HepG2 (cell line): ENCODE data around the gene ZFPM1. TPM values are rescaled to one million over a fixed set of nuclear protein-coding genes. Genes with fewer than 3 reads are reported as not detected.

Experiments used
- CCDC6 ChIP-seq: sonication (generic); formaldehyde crosslinking; IDR thresholded peaks from 2 replicates; pipeline ENCODE4 v1.8.1; 2022; ENCODE audit warnings: mild to moderate bottlenecking, missing genetic modification reagents, moderate library complexity
- ETV6 ChIP-seq: sonication (generic); formaldehyde crosslinking; conservative IDR thresholded peaks from 2 replicates; pipeline ENCODE4 v1.4.0; 2020; ENCODE audit warnings: missing genetic modification reagents
- FOSL2 ChIP-seq: sonication (generic); formaldehyde crosslinking; IDR thresholded peaks from 2 replicates; pipeline ENCODE4 v1.4.0; 2020; ENCODE audit warnings: missing genetic modification reagents
- GFI1 ChIP-seq: sonication (generic); formaldehyde crosslinking; IDR thresholded peaks from 2 replicates; pipeline ENCODE4 v1.5.0; 2020; ENCODE audit warnings: missing genetic modification reagents, mild to moderate bottlenecking, borderline replicate concordance
- LCORL ChIP-seq, 2 experiments: fragments of 450-650 bp in 1 of 2; sonication (generic) in 1 of 2; formaldehyde crosslinking in 1 of 2; IDR thresholded peaks; 2 replicates each; pipeline versions ENCODE4 v1.5.0 to v1.6.1; 2017 to 2020; ENCODE audit warnings: antibody characterized with exemption in 1 of 2, missing genetic modification reagents in 1 of 2
- MAFF ChIP-seq: IDR thresholded peaks from 2 replicates; pipeline ENCODE4 v1.6.1; 2011; ENCODE audit warnings: low read depth, low read length, improper control_type of control experiment
- MTA1 ChIP-seq: sonication (generic); formaldehyde crosslinking; IDR thresholded peaks from 2 replicates; pipeline ENCODE4 v1.4.0; 2020; ENCODE audit warnings: missing genetic modification reagents, mild to moderate bottlenecking, borderline replicate concordance
- NFKBIZ ChIP-seq: IDR thresholded peaks from 2 replicates; pipeline ENCODE4 v1.6.1; 2018; ENCODE audit warnings: missing genetic modification reagents, missing compliant biosample characterization
- NFYC ChIP-seq: IDR thresholded peaks from 2 replicates; pipeline ENCODE4 v1.6.1; 2016; ENCODE audit warnings: missing genetic modification reagents, missing compliant biosample characterization
- SMARCC2 ChIP-seq: fragments of 450-650 bp; IDR thresholded peaks from 2 replicates; pipeline ENCODE4 v1.6.1; 2017; ENCODE audit warnings: antibody characterized with exemption, mild to moderate bottlenecking
- ZMYM3 ChIP-seq: sonication (generic); formaldehyde crosslinking; IDR thresholded peaks from 2 replicates; pipeline ENCODE4 v1.5.1; 2020; ENCODE audit warnings: mild to moderate bottlenecking, missing genetic modification reagents
- ZNF12 ChIP-seq: sonication (generic); formaldehyde crosslinking; IDR thresholded peaks from 2 replicates; pipeline ENCODE4 v1.5.0; 2020; ENCODE audit warnings: missing genetic modification reagents
- ZNF292 ChIP-seq: sonication (generic); formaldehyde crosslinking; IDR thresholded peaks from 2 replicates; pipeline ENCODE4 v1.8.1; 2022; ENCODE audit warnings: mild to moderate bottlenecking, low read depth, missing genetic modification reagents, borderline replicate concordance
- ZNF317 ChIP-seq: sonication (generic); formaldehyde crosslinking; IDR thresholded peaks from 2 replicates; pipeline ENCODE4 v1.5.0; 2020; ENCODE audit warnings: mild to moderate bottlenecking, missing genetic modification reagents
- ZNF329 ChIP-seq: sonication (generic); formaldehyde crosslinking; IDR thresholded peaks from 2 replicates; pipeline ENCODE4 v1.9.0; 2021; ENCODE audit warnings: low read depth, mild to moderate bottlenecking, missing genetic modification reagents
- ZNF598 ChIP-seq: sonication (generic); formaldehyde crosslinking; IDR thresholded peaks from 2 replicates; pipeline ENCODE4 v1.5.1; 2020; ENCODE audit warnings: mild to moderate bottlenecking, missing genetic modification reagents, borderline replicate concordance
- ZNF652 ChIP-seq: IDR thresholded peaks from 2 replicates; pipeline ENCODE4 v1.6.1; 2016; ENCODE audit warnings: low read depth, borderline replicate concordance
- ZNF776 ChIP-seq: sonication (generic); formaldehyde crosslinking; IDR thresholded peaks from 2 replicates; pipeline ENCODE4 v1.4.0; 2020; ENCODE audit warnings: mild to moderate bottlenecking, missing genetic modification reagents
- ZNF816 ChIP-seq: sonication (generic); formaldehyde crosslinking; IDR thresholded peaks from 2 replicates; pipeline ENCODE4 v1.8.0; 2022; ENCODE audit warnings: missing genetic modification reagents, mild to moderate bottlenecking, borderline replicate concordance
- ZNF879 ChIP-seq: sonication (generic); formaldehyde crosslinking; IDR thresholded peaks from 2 replicates; pipeline ENCODE4 v1.8.1; 2023; ENCODE audit warnings: missing genetic modification reagents
- polyA plus RNA-seq, 8 experiments: library from polyadenylated mRNA; depleted of rRNA in 3 of 8; stranded (reverse) in 7 of 8; unstranded in 1 of 8; fragments of >200 nt; fragmentation: Illumina TruSeq in 4 of 8; extraction: Trizol in 4 of 8; gene quantifications; 2 replicates each; pipeline versions ENCODE4 v1.2.1 to v1.2.3, GENCODE V29; 2011 to 2016; ENCODE audit warnings: low read depth in 4 of 8, missing spikeins in 1 of 8, mixed read lengths in 1 of 8; ENCODE audit not compliant: insufficient read depth in 1 of 8
- total RNA-seq, 5 experiments: library from RNA; depleted of rRNA; stranded (reverse); fragments of >200 nt; fragmentation: Illumina TruSeq; extraction: Trizol; gene quantifications; 2 replicates each; pipeline ENCODE4 v1.2.3, GENCODE V29; 2016; ENCODE audit warnings: low read depth in 1 of 5
- TF ChIP-seq, protein P1 (sequence below): IDR thresholded peaks from 2 replicates; pipeline ENCODE4 v1.6.1; 2016; ENCODE audit warnings: control low read depth
- TF ChIP-seq, protein P2 (sequence below): sonication (generic); formaldehyde crosslinking; IDR thresholded peaks from 2 replicates; pipeline ENCODE4 v1.8.1; 2023; ENCODE audit warnings: mild to moderate bottlenecking, missing genetic modification reagents
- TF ChIP-seq, protein P3 (sequence below), 2 experiments: IDR thresholded peaks; 2 replicates each; pipeline ENCODE4 v1.6.1; 2011 to 2012; ENCODE audit warnings: low read length in 2 of 2, borderline replicate concordance in 1 of 2, low read depth in 1 of 2, mild to moderate bottlenecking in 1 of 2, moderate library complexity in 1 of 2
- TF ChIP-seq, protein P4 (sequence below): IDR thresholded peaks from 2 replicates; pipeline ENCODE4 v1.6.1; 2012; ENCODE audit warnings: inconsistent platforms
- TF ChIP-seq, protein P5 (sequence below): sonication (generic); formaldehyde crosslinking; IDR thresholded peaks from 2 replicates; pipeline ENCODE4 v1.8.0; 2022; ENCODE audit warnings: missing genetic modification reagents, low read depth, mild to moderate bottlenecking, borderline replicate concordance

ZFPM1 gene
- total and polyA plus RNA-seq, 2 of the 13 experiments (the other 11 are each of a cell fraction or from before 2014, with no cell fraction given), result 1.3 to 3.8 TPM

DNA sequence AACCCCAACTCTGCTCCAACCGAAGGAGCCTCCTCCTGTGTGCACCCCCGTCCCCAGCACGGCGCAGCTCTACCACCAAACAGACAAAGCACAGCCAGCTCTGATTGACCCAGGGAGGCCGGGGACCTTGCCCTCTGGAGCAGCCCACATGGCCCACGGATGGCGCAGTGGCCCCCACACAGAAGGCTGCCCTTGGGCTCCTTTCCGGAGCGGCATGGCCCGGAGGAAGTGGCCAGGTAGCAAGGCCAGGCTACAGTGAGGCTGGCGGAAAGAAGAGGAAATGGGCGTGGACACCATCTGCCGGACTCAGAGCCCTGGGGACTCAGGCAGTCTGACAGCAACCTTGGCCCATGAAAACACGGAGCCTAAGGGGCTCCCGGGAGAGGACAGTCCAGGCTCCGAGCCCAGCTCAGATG, 97.2 kb downstream of the ZFPM1 start (continued):
- TF ChIP-seq, protein P1, sequence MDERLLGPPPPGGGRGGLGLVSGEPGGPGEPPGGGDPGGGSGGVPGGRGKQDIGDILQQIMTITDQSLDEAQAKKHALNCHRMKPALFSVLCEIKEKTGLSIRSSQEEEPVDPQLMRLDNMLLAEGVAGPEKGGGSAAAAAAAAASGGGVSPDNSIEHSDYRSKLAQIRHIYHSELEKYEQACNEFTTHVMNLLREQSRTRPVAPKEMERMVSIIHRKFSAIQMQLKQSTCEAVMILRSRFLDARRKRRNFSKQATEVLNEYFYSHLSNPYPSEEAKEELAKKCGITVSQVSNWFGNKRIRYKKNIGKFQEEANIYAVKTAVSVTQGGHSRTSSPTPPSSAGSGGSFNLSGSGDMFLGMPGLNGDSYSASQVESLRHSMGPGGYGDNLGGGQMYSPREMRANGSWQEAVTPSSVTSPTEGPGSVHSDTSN (CRISPR knock-in tag), result no peak
- TF ChIP-seq, protein P2, sequence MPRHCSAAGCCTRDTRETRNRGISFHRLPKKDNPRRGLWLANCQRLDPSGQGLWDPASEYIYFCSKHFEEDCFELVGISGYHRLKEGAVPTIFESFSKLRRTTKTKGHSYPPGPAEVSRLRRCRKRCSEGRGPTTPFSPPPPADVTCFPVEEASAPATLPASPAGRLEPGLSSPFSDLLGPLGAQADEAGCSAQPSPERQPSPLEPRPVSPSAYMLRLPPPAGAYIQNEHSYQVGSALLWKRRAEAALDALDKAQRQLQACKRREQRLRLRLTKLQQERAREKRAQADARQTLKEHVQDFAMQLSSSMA (CRISPR knock-in tag), result no peak
- TF ChIP-seq NFYC (CRISPR knock-in tag) (no peak), ZNF329 (CRISPR knock-in tag) (no peak), ZNF317 (peak; percentile 87), ETV6 (no peak), FOSL2 (no peak), NFKBIZ (CRISPR knock-in tag) (no peak), MTA1 (no peak), MAFF (no peak), ZNF12 (CRISPR knock-in tag) (no peak), CCDC6 (CRISPR knock-in tag) (no peak), SMARCC2 (no peak), ZNF879 (CRISPR knock-in tag) (no peak), ZMYM3 (CRISPR knock-in tag) (peak; percentile 39; the same call in 1 of the 2 replicates), ZNF652 (CRISPR knock-in tag) (no peak), ZNF292 (CRISPR knock-in tag) (no peak), GFI1 (no peak), ZNF816 (CRISPR knock-in tag) (no peak), ZNF598 (CRISPR knock-in tag) (no peak; the same call in 1 of the 2 replicates), ZNF776 (CRISPR knock-in tag) (no peak), LCORL (IDR thresholded peaks at IDR 0.05) (no peak), LCORL (CRISPR knock-in tag; IDR thresholded peaks at IDR 0.05) (0 out of 2 replicates have a peak, but pooled peaks have one; percentile 37)
- TF ChIP-seq, protein P3, sequence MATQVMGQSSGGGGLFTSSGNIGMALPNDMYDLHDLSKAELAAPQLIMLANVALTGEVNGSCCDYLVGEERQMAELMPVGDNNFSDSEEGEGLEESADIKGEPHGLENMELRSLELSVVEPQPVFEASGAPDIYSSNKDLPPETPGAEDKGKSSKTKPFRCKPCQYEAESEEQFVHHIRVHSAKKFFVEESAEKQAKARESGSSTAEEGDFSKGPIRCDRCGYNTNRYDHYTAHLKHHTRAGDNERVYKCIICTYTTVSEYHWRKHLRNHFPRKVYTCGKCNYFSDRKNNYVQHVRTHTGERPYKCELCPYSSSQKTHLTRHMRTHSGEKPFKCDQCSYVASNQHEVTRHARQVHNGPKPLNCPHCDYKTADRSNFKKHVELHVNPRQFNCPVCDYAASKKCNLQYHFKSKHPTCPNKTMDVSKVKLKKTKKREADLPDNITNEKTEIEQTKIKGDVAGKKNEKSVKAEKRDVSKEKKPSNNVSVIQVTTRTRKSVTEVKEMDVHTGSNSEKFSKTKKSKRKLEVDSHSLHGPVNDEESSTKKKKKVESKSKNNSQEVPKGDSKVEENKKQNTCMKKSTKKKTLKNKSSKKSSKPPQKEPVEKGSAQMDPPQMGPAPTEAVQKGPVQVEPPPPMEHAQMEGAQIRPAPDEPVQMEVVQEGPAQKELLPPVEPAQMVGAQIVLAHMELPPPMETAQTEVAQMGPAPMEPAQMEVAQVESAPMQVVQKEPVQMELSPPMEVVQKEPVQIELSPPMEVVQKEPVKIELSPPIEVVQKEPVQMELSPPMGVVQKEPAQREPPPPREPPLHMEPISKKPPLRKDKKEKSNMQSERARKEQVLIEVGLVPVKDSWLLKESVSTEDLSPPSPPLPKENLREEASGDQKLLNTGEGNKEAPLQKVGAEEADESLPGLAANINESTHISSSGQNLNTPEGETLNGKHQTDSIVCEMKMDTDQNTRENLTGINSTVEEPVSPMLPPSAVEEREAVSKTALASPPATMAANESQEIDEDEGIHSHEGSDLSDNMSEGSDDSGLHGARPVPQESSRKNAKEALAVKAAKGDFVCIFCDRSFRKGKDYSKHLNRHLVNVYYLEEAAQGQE (IDR thresholded peaks at IDR 0.05; ENCODE audit: borderline replicate concordance in 1 of 2, low read depth in 1 of 2, low read length in 2 of 2), result no peak
- TF ChIP-seq, protein P4, sequence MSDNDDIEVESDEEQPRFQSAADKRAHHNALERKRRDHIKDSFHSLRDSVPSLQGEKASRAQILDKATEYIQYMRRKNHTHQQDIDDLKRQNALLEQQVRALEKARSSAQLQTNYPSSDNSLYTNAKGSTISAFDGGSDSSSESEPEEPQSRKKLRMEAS, result peak; percentile 32; the same call in 1 of the 2 replicates
- TF ChIP-seq, protein P5, sequence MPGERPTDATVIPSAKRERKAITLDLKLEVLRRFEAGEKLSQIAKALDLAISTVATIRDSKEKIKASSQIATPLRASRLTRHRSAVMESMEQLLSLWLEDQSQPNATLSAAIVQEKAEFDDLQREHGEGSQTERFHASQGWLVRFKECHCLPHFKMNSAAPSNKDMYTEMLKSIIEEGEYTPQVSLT (CRISPR knock-in tag), result no peak
